ENCODE measurements around the gene KLF16.

- TF ChIP-seq, protein P1, sequence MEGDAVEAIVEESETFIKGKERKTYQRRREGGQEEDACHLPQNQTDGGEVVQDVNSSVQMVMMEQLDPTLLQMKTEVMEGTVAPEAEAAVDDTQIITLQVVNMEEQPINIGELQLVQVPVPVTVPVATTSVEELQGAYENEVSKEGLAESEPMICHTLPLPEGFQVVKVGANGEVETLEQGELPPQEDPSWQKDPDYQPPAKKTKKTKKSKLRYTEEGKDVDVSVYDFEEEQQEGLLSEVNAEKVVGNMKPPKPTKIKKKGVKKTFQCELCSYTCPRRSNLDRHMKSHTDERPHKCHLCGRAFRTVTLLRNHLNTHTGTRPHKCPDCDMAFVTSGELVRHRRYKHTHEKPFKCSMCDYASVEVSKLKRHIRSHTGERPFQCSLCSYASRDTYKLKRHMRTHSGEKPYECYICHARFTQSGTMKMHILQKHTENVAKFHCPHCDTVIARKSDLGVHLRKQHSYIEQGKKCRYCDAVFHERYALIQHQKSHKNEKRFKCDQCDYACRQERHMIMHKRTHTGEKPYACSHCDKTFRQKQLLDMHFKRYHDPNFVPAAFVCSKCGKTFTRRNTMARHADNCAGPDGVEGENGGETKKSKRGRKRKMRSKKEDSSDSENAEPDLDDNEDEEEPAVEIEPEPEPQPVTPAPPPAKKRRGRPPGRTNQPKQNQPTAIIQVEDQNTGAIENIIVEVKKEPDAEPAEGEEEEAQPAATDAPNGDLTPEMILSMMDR (IDR thresholded peaks at IDR 0.05; ENCODE audit: poor library complexity): no peak
- TF ChIP-seq EZH2phosphoT487 (IDR thresholded peaks at IDR 0.05; ENCODE audit: low read depth, severe bottlenecking, unreplicated experiment) (no peak), EZH2 (IDR thresholded peaks at IDR 0.05; ENCODE audit: borderline replicate concordance) (no peak)
Observed at GRCh38 chr19:1819341-1820255, 43.8 kb downstream of the KLF16 start.

Measured in hepatocyte (in vitro differentiated cells).